IPS-18c (cell line): ENCODE results near the gene PODNL1.
"Not testable (repeated sequence)": the region's sequence is repeated elsewhere in the genome, so short reads cannot be mapped to it uniquely, and the experiment has no call there.

Experiments used
- H3K4me3 ChIP-seq: 2 replicates; pipeline ENCODE4 v1.7.0; 2013; ENCODE audit warnings: low read depth, mild to moderate bottlenecking, low read length, moderate library complexity; ENCODE audit not compliant: insufficient read depth
- H3K9me3 ChIP-seq: one replicate; pipeline ENCODE4 v1.6.1; 2013; ENCODE audit warnings: mild to moderate bottlenecking, low read length, moderate library complexity; ENCODE audit not compliant: control insufficient read depth, insufficient read depth

The PODNL1 gene

DNA sequence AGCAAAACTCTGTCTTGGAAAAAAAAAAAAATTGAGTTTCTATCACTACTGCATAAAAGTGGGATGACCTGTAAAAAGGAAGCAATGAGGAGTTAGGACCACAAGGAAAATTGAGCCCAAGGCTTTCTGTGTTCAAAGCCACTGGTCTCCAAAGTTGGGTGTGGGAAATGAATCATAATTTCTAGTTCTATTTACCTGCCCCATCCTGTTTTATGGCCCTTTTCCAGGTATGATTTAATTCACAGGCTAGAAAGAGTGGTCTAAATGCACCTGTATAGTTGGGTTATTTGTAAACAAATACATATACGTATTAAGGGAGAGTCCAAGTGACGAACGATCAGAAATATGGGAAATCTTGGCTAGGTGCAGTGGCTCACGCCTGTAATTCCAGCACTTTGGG is 8.2 kb upstream of the PODNL1 start:
- no peak overlapping the region for H3K4me3 ChIP-seq
- peaks cover 5% of the 10 kb centered on the region for H3K9me3 ChIP-seq

DNA sequence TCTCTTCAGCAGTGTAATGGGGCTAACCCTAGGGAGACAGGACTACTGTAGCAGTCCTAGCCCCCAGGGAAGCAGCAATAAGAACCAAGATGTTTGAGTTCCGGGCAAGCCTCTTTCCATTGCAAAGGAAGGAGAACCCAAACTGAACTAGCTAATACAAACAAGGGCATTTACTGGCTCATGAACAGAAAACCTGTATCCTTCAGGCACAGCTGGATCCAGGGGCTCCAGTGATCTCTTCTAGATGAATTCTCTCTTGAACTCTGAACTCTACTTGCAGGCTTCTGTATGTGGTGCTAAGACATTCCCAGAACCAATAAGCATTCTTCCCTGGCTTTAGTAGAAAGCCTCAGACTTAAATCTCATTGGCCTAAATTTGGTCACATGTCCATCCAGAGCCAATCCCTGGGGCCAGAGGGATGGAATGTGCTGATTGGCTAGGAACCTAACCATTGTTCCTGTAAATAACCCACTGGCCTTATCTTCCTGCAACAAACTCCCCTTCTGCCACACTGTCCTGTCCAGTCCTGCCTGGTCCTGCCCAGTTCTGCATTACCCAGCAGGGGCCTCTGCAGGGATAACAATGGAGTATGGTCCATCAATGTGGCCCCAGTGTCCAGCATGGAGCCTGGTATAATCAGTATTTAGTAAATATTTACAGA is 3.9 kb upstream of the PODNL1 start:
- Histone ChIP-seq H3K9me3 (peaks cover 5% of the 10 kb centered on the region), H3K4me3 (no peak overlapping the region)

DNA sequence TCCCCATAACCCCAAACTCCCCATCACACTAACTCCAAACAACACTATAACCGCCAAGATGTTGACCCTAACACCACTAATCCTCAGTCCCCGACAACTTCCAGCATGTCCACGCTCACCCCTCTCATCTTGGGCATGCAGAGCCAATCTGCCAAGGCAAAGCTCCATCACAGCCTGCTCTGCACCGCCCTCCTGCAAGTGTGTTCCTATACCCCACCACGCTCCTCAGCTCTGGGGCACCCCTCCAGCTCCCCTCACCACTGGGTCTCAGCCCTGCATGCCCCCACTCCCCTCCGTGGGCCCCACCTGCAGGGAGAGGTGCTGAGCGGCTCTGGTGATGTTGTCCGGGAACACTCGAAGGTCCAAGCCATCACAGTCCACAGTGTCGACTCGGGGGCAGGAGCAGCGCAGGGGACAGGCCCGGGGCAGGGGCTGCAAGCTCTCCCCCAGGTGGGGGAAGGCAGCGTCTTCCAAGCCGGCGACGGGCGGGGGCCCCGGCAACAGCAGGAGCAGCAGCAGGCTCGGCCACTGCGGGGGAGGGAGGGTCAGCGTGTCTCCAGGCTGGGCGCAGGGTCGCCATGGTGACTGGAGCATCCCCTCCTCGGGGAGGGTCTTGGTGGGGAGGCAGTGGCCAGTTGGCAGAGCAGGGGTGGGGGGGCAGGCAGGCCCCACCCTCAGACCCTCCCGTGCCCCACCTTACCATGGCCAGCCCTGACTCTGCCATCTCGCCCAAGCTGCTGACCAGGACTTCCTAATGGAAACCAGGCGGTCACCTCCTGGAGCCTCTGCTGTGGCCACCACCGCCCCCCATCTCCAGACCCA is 527 bp downstream of the PODNL1 start:
- no peak overlapping the region; the same call in 1 of the 2 replicates for H3K4me3 ChIP-seq
- peaks cover 5% of the 10 kb centered on the region for H3K9me3 ChIP-seq

DNA sequence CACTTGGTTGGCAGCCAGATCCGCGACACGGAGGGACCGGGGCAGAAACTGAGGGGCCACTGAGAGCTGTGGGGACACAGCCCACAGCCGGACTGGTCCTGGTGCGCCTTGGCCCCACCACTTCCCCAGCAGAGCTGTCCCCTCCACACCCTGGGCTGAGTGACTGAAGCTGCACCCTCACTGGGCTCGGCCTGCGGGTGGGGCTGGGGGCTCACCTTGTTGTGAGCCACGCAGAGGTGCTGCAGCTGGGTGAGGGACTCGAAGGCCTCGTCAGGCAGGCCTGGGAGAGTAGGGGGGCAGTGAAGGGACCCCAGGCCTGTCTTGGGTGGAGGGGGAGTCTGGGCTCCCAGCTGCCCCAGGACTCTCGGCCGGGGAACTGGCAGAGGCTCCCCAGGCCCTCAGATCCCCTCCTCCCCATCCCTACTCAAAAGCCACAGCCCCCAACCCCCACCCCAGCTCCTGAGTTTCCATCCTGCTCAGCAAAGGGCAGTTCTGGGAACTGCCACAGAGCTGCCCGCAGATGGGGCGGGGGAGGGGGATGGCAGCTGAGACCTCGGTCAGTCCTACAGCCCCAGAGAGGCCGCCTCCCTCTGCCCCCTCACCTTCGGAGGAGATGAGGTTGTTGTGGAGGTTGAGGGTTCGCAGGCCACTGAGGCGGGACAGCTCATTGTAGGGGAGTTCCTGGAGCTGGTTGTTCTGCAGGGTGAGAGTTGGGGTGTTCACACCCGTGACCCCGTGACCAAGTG is 2.3 kb downstream of the PODNL1 start:
- no peaks in the 10 kb centered on the region for H3K9me3 ChIP-seq
- H3K4me3 ChIP-seq = no peak overlapping the region

DNA sequence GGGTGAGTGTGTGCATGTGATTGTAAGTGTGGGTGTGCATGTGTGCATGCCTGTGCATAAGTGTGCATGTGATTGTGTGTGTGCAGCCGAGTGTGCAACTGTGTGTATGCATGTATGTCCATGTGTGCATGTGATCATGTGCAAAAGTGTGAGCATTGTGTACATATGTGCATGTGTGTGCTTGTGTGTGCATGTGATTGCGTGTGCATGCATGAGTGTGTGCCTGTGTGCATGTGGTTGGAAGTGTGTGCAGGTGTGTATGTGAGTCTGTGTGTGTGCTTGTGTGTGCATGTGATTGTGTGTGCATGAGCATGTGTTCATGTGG is 3.5 kb downstream of the PODNL1 start:
- Histone ChIP-seq H3K9me3 (no peaks in the 10 kb centered on the region), H3K4me3 (no peak overlapping the region)

DNA sequence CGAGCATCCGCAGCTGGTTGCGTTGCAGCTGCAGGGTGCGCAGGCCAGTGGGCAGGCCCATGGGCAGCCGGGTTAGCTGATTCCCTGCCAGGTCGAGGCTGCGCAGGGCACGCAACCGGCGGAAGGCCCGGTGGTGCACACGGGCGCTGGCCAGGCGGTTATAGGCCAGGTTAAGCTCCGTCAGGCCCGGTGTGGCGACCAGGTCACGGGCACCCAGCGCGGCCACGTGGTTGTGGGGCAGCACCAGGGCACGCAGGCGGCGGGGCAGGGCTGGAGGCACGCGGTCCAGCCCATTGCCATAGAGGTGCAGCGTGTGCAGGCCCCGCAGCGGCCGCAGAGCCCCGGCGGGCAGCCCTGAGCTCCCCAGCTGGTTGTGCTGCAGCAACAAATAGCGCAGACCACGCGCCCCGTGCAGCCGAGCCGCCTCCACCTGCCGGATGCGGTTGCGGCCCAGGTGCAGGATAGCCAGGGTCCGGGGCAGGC is 5.3 kb downstream of the PODNL1 start:
- H3K9me3 ChIP-seq = no peaks in the 10 kb centered on the region
- no peak overlapping the region for H3K4me3 ChIP-seq

DNA sequence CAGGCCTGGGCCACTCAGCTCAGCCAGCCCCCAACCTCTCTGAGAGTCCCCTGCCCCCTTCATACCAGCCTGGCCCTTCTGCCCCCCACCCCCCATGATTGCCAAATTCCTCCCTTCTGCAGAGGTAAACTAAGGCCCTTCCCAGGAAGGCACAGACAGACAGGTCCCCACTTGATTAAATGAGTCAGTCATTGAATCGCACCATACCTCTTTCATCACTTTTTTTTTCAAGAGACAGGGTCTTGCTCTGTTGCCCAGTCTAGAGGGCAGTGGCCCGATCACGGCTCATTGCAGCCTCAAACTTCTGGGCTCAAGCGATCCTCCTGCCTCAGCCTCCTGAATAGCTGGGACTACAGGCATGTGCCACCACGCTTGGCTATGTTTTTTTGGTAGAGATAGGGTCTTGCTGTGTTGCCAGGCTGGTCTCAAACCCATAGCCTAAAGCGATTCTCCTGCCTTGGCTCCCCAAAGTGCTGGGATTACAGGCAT is 6.0 kb downstream of the PODNL1 start:
- H3K9me3 ChIP-seq = no peaks in the 10 kb centered on the region
- no peak overlapping the region for H3K4me3 ChIP-seq

DNA sequence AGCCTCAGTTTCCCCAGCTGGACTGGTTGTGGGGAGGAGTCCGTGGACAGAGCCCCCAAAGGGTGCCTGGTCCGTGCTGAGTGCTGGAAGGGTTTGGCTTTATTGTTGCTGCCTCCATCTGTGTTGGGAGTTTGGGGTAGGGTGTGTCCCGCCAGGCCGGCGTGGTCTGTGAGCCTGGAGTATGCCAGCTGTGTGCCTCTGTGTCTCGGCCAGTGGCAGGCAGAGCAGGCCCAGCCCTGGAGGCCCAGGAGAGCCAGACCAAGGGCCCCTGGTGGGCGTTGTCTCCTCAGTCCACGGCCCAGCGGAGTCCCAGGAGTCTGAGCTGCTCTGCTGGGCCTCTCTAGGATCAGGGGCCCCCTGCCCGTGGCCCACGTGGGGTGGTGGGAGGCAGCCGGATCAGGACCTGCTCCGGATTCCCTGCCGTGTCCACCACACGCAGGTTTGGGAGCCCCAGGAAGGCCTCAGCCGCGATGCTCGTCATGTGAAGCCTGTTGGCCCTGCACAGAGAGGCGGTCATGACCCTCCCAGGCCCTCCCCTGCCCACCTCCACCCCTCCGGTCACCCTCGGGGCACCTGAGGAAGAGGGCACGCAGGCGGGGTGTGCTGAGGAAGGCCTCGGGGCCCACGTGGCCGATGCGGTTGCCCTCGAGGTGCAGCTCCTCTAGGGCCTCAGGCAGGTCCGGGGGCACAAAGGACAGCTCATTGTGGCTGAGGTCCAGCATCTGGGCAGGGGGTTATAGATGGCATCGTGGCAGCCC is 6.6 kb downstream of the PODNL1 start:
- Histone ChIP-seq H3K4me3 (no peak overlapping the region), H3K9me3 (no peaks in the 10 kb centered on the region)

DNA sequence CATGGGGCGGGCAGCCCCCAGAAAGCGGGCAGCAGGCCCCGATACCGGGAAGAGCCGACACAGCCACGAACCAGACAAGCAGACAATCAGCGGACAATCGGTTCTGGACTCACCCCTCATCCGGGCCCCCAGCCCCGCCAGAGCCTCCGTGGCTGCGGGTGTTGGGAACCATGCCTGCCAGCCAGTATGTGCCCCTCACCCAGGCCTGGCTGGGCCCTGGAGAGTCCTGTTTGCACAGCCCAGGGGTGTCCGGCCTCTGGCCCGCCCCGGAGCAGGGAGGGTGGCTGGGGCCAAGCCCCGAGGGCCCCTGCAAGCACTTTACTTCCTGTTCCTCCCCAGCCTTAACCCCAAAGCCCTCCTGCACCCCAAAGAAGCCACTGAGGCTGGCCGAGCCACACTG is 7.8 kb downstream of the PODNL1 start:
- Histone ChIP-seq H3K4me3 (no peak overlapping the region), H3K9me3 (no peaks in the 10 kb centered on the region)

DNA sequence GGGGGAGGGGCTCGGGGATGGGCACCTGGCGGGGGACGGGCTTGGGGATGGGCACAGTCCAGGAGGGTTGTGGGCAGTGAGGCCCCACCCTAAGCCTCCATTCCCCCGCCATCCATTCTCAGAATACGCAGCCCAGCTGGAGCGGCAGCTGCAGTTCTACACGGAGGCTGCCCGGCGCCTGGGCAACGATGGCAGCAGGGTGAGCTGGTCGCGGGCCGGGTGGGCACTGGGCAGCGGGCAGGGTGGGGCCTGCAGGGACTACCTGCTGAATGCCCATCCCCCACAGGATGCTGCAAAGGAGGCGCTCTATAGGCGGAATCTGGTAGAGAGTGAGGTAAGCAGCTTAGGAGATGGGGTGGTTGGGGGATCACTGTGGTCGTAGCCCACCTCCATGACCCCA is 8.3 kb downstream of the PODNL1 start:
- Histone ChIP-seq H3K9me3 (no peaks in the 10 kb centered on the region), H3K4me3 (no peak overlapping the region)

DNA sequence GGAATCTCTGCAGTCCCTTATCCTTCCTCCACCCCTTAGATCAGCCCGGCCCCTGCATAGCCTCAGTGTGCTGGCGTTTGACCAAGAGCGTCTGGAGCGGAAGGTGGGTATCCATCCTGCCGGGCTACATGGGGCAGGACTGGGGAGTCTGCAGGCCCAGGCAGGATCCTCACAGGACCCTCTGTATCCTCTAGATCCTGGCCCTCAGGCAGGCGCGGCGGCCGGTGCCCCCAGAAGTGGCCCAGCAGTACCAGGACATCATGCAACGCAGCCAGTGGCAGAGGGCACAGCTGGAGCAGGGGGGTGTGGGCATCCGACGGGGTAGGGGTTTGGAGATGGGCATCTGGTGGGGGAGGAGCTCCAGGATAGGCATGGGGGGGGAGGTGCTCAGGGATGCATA is 8.9 kb downstream of the PODNL1 start:
- Histone ChIP-seq H3K4me3 (no peak overlapping the region), H3K9me3 (no peaks in the 10 kb centered on the region)

DNA sequence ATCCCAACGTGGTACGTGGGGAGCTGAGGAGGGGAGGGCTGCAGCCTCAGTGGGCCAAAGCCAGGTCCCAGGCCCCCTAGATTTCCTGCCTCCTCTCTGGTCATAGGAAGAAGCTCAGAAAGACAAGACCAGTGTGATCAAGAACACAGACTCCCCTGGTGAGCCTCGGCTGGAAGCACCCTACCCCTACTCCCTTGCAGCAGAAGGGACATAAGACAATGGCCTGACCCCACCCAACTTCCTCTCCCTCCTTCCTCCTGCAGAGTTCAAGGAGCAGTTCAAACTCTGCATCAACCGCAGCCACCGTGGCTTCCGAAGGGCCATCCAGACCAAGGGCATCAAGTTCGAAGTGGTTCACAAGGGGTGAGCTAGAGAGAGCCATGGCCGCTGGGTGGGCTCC is 11.5 kb downstream of the PODNL1 start:
- no peaks in the 10 kb centered on the region for H3K9me3 ChIP-seq
- H3K4me3 ChIP-seq = no peak overlapping the region

DNA sequence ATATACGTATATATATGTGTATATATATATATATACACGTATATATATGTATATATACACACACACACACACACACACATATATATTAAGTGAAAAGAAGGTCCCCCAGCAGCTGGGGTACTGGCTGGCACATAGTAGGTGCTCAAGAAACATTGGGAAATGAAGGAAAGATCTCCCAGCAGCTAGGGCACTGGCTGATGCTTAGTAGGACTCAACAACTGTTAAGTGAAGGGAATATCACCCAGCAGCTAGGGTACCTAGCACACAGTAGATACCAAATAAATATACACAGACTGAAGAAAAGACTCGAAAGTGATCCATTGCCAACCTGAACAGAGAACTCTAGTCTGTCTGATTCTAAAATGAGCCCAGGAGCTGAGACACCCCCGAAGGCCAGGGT is 12.2 kb downstream of the PODNL1 start:
- H3K9me3 ChIP-seq = peaks cover 3% of the 10 kb centered on the region

DNA sequence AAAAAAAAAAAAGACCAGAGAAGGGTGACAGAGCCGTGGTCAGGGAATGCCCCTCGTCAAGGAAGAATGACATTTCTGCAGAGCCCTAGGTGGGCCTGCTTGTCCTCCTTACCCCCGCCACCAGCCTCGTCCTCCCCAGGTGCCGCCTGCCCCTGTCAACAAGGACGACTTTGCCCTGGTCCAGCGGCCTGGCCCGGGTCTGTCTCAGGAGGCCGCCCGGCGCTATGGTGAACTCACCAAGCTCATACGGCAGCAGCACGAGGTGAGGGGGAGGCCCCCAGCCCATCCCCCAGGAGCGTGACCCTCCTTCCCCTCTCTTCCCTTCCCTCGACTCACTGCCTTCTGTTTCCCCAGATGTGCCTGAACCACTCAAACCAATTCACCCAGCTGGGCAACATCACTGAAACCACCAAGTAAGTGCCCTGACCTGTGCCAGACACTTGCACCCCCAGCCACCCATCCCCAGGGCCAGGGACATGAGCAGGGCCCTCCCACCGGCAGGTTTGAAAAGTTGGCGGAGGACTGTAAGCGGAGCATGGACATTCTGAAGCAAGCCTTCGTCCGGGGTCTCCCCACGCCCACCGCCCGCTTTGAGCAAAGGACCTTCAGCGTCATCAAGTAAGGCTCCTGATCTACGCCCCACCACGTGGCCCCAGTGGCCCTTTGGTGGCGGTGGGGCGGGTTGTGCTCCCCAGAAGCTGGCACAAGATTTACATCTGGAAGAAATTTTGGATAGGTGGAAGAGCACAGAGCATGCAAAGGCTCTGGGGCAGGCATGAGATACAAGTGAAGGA is 14.8 kb downstream of the PODNL1 start:
- H3K4me3 ChIP-seq = no peak overlapping the region
- H3K9me3 ChIP-seq = peaks cover 7% of the 10 kb centered on the region

More for the DNA sequence above, 12.2 kb downstream of the PODNL1 start:
- no peak overlapping the region for H3K4me3 ChIP-seq

DNA sequence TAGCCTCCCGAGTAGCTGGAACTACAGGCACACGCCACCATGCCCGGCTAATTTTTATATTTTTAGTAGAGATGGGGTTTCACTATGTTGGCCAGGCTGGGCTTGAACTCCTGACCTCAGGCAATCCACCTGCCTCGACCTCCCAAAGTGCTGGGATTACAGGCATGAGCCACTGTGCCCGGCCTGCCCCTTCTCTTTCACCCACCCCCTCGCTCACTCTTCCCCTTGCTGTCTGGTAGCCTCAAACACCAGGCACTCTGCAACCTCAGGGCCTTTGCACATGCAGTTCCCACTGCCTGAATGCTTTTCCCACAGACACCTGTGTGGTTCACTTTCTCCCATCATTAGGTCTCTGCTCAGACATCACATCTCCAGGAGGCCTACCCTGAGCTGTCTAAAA is 16.1 kb downstream of the PODNL1 start:
- H3K4me3 ChIP-seq, H3K9me3 ChIP-seq: not testable (repeated sequence)

DNA sequence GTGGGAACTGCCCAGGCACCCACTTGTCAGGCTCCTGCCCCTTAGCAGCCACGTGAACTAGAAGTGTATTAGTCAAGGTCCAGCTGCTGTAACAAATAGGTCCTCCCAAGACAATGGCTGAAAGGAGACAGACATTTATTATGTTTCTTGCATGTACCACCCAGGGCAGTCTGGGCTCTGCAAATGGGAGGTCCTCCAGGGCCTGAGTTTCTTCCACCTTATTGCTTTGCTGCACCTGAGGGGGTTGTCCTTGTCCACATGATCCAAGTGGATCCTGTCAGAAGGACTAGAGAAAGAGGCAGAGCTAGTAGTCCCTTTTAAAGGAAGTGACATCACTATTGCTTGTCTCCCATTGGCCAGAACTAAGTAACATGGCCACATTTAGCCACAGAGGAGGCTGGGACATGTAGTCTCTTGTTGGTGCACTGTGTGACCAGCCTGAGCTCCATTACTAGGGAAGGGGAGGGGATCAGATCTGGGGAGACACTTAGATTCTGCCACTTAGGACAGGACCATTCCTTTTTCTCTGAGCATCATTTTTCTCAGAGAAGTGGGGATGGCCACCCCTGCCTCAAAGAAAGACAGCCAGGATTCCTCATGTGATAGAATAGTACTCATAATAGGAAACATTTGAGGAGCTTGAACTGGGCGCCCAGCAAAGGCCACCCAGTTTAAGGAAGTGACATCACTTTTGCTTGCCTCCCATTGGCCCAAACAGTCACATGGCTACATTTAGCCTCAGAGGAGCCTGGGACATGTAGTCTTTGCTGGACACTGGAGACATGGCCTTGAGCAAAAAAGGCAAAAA is 17.1 kb downstream of the PODNL1 start:
- no peak overlapping the region for H3K4me3 ChIP-seq
- peaks cover 7% of the 10 kb centered on the region for H3K9me3 ChIP-seq
